Hematopoietic multipotent progenitor cell treated with erythropoietin and hydrocortisone succinate and interleukin-3 and kit ligand, for 4 days (in vitro differentiated cells): Measurements from ENCODE around the gene EPHB1.
"Not testable (repeated sequence)": the region's sequence is repeated elsewhere in the genome, so short reads cannot be mapped to it uniquely, and the experiment has no call there.

ENCODE experiments used
- DNase-seq: peaks from one replicate; pipeline ENCODE4 v3.0.0-alpha.2; 2015

The EPHB1 gene

GRCh38 chr3:135178566-135178965 lies 383.5 kb downstream of the EPHB1 start:
- DNase-seq: no peak

- DNase-seq: no peak
Measured at GRCh38 chr3:135181408-135181807, 386.3 kb downstream of the EPHB1 start.

- DNase-seq: no peak
Measured at GRCh38 chr3:135182364-135182998, 387.4 kb downstream of the EPHB1 start.

- no peak for DNase-seq
Measured at GRCh38 chr3:135190658-135191057, 395.6 kb downstream of the EPHB1 start.

- no peak for DNase-seq
Measured at GRCh38 chr3:135191708-135192107, 396.6 kb downstream of the EPHB1 start.

GRCh38 chr3:135192929-135193328 lies 397.9 kb downstream of the EPHB1 start:
- DNase-seq: no peak

GRCh38 chr3:135197246-135197645 lies 402.2 kb downstream of the EPHB1 start:
- peak; percentile 55 for DNase-seq

- no peak for DNase-seq
Measured at GRCh38 chr3:135197856-135198255, 402.8 kb downstream of the EPHB1 start.

GRCh38 chr3:135199137-135199536 lies 404.1 kb downstream of the EPHB1 start:
- no peak for DNase-seq

- no peak for DNase-seq
Measured at GRCh38 chr3:135203026-135203425, 408.0 kb downstream of the EPHB1 start.

- no peak for DNase-seq
Measured at GRCh38 chr3:135213213-135213612, 418.2 kb downstream of the EPHB1 start.

- no peak for DNase-seq
Measured at GRCh38 chr3:135213822-135214221, 418.8 kb downstream of the EPHB1 start.

GRCh38 chr3:135214400-135214799 lies 419.3 kb downstream of the EPHB1 start:
- no peak for DNase-seq

- no peak for DNase-seq
Measured at GRCh38 chr3:135215516-135215915, 420.5 kb downstream of the EPHB1 start.

- DNase-seq: no peak
Measured at GRCh38 chr3:135216659-135217058, 421.6 kb downstream of the EPHB1 start.

- no peak for DNase-seq
Measured at GRCh38 chr3:135217730-135218129, 422.7 kb downstream of the EPHB1 start.

- no peak for DNase-seq
Measured at GRCh38 chr3:135218304-135218703, 423.2 kb downstream of the EPHB1 start.

GRCh38 chr3:135218782-135219181 lies 423.7 kb downstream of the EPHB1 start:
- DNase-seq: no peak

- DNase-seq: no peak
Measured at GRCh38 chr3:135224815-135225362, 429.8 kb downstream of the EPHB1 start.

GRCh38 chr3:135226057-135226456 lies 431.0 kb downstream of the EPHB1 start:
- peak; percentile 81 for DNase-seq

GRCh38 chr3:135228201-135228600 lies 433.1 kb downstream of the EPHB1 start:
- peak; percentile 36 for DNase-seq

GRCh38 chr3:135229018-135229495 lies 434.0 kb downstream of the EPHB1 start:
- no peak for DNase-seq

- no peak for DNase-seq
Measured at GRCh38 chr3:135231737-135232136, 436.7 kb downstream of the EPHB1 start.

- DNase-seq: no peak
Measured at GRCh38 chr3:135232226-135232625, 437.2 kb downstream of the EPHB1 start.

- DNase-seq: not testable (repeated sequence)
Measured at GRCh38 chr3:135233476-135233875, 438.4 kb downstream of the EPHB1 start.
